Measurements from ENCODE around the gene ASRGL1. TPM values are rescaled to one million over a fixed set of nuclear protein-coding genes. Genes with fewer than 3 reads are reported as not detected.

The ASRGL1 gene
- total and polyA plus RNA-seq, 2 donors (not counting 1 experiment from before 2014, with no cell fraction given) = 0.49 to 1.3 TPM

- H3K4me3 Mint-ChIP-seq = no peak overlapping the region
- no peak for ATAC-seq (ENCODE audit: low read depth)
Measured at GRCh38 chr11:62358273-62358672, 21.0 kb downstream of the ASRGL1 start.

GRCh38 chr11:62359475-62359874 lies 22.2 kb downstream of the ASRGL1 start:
- H4K20me1 ChIP-seq (ENCODE audit: control insufficient read depth, insufficient read depth, low read length, poor library complexity, severe bottlenecking) = no peaks in the 10 kb centered on the region
- H3K4me2 ChIP-seq (replicated peaks; ENCODE audit: low read depth, low read length, poor library complexity, severe bottlenecking) = no peak overlapping the region
- ATAC-seq (ENCODE audit: low read depth) (no peak), DNase-seq (no peak)
- no peak overlapping the region for H3K27ac Mint-ChIP-seq
- H3K27ac ChIP-seq (ENCODE audit: low read length in 2 of 2) = no peak overlapping the region
- H3K4me3 Mint-ChIP-seq = no peak overlapping the region
- WGBS (ENCODE audit: insufficient coverage) = no CpG with 5 or more reads among the region's 1 CpG
- no peaks in the 10 kb centered on the region for H3K4me1 Mint-ChIP-seq
- H3K9me3 ChIP-seq (ENCODE audit: control extremely low read depth in 1 of 3, control insufficient read depth in 2 of 3, insufficient read depth in 1 of 3, low read length in 2 of 3) = no peaks in the 10 kb centered on the region
- ChIA-PET CTCF (no interaction called here), POLR2A (no interaction called here)
- intact Hi-C loops (cut with micrococcal nuclease) = no loop called here
- H3K4me1 ChIP-seq (ENCODE audit: control insufficient read depth in 2 of 2, insufficient read depth in 2 of 2, low read length in 2 of 2) = no peaks in the 10 kb centered on the region
- TF ChIP-seq CTCF (IDR thresholded peaks at IDR 0.05) (no peak), EZH2 (IDR thresholded peaks at IDR 0.05; ENCODE audit: borderline replicate concordance, insufficient read depth, low read depth, low read length, poor library complexity, severe bottlenecking) (no peak)
- H3K9me3 Mint-ChIP-seq (ENCODE audit: insufficient read depth) = no peaks in the 10 kb centered on the region
- H3K36me3 ChIP-seq (replicated peaks in 1 of 2; ENCODE audit: control extremely low read depth in 1 of 2, control insufficient read depth in 1 of 2, extremely low read depth in 1 of 2, insufficient read depth in 2 of 2, low read length in 1 of 2) = no peaks in the 10 kb centered on the region
- no peak overlapping the region for H3K9ac ChIP-seq (ENCODE audit: low read length)
- no peaks in the 10 kb centered on the region for H3K27me3 Mint-ChIP-seq
- H3K79me2 ChIP-seq (ENCODE audit: control insufficient read depth, insufficient read depth, low read length) = no peaks in the 10 kb centered on the region
- H2AFZ ChIP-seq (ENCODE audit: insufficient read depth, low read depth, low read length, poor library complexity, severe bottlenecking) = no peak overlapping the region
- H3K27me3 ChIP-seq (replicated peaks in 1 of 4; ENCODE audit: control extremely low read depth in 1 of 4, control insufficient read depth in 3 of 4, insufficient read depth in 4 of 4, low read length in 3 of 4) = no peaks in the 10 kb centered on the region
- H3K4me3 ChIP-seq (ENCODE audit: control extremely low read depth in 1 of 5, extremely low read depth in 1 of 5, insufficient read depth in 1 of 5, low read depth in 2 of 5, low read length in 4 of 5) = no peak overlapping the region

More at GRCh38 chr11:62358273-62358672, 21.0 kb downstream of the ASRGL1 start:
- Histone ChIP-seq H3K9me3 (ENCODE audit: control extremely low read depth in 1 of 3, control insufficient read depth in 2 of 3, insufficient read depth in 1 of 3, low read length in 2 of 3) (no peaks in the 10 kb centered on the region), H3K27ac (ENCODE audit: low read length in 2 of 2) (no peak overlapping the region), H3K36me3 (replicated peaks in 1 of 2; ENCODE audit: control extremely low read depth in 1 of 2, control insufficient read depth in 1 of 2, extremely low read depth in 1 of 2, insufficient read depth in 2 of 2, low read length in 1 of 2) (no peaks in the 10 kb centered on the region), H3K79me2 (ENCODE audit: control insufficient read depth, insufficient read depth, low read length) (no peaks in the 10 kb centered on the region), H3K9ac (ENCODE audit: low read length) (no peak overlapping the region), H3K27me3 (replicated peaks in 1 of 4; ENCODE audit: control extremely low read depth in 1 of 4, control insufficient read depth in 3 of 4, insufficient read depth in 4 of 4, low read length in 3 of 4) (no peaks in the 10 kb centered on the region), H2AFZ (ENCODE audit: insufficient read depth, low read depth, low read length, poor library complexity, severe bottlenecking) (no peak overlapping the region), H3K4me3 (ENCODE audit: control extremely low read depth in 1 of 5, extremely low read depth in 1 of 5, insufficient read depth in 1 of 5, low read depth in 2 of 5, low read length in 4 of 5) (no peak overlapping the region), H3K4me2 (replicated peaks; ENCODE audit: low read depth, low read length, poor library complexity, severe bottlenecking) (no peak overlapping the region), H4K20me1 (ENCODE audit: control insufficient read depth, insufficient read depth, low read length, poor library complexity, severe bottlenecking) (no peaks in the 10 kb centered on the region), H3K4me1 (ENCODE audit: control insufficient read depth in 2 of 2, insufficient read depth in 2 of 2, low read length in 2 of 2) (no peaks in the 10 kb centered on the region)
- no peaks in the 10 kb centered on the region for H3K9me3 Mint-ChIP-seq (ENCODE audit: insufficient read depth)
- no peak for TF ChIP-seq CTCF (IDR thresholded peaks at IDR 0.05)
- TF ChIP-seq EZH2 (IDR thresholded peaks at IDR 0.05; ENCODE audit: borderline replicate concordance, insufficient read depth, low read depth, low read length, poor library complexity, severe bottlenecking) = no peak
- intact Hi-C loops (cut with micrococcal nuclease) = no loop called here
- CTCF ChIA-PET = no interaction called here
- no peak overlapping the region for H3K27ac Mint-ChIP-seq
- POLR2A ChIA-PET = no interaction called here
- no peaks in the 10 kb centered on the region for H3K27me3 Mint-ChIP-seq
- H3K4me1 Mint-ChIP-seq = no peaks in the 10 kb centered on the region
- WGBS (ENCODE audit: insufficient coverage) = 90% methylated on average over 4 of the region's 7 CpGs
- no peak for DNase-seq
